ENCODE data around the gene MGLL.
A peak's percentile ranks its signal among the peaks of the same experiment; 100 is the strongest.

The MGLL gene

GRCh38 chr3:127652246-127652995, 169.9 kb downstream of the MGLL start:
- DNase-seq (ENCODE audit: low read depth): peak; percentile 19

- DNase-seq (ENCODE audit: low read depth): no peak
Measured at GRCh38 chr3:127651516-127652172, 170.7 kb downstream of the MGLL start.

GRCh38 chr3:127650236-127650635, 172.1 kb downstream of the MGLL start:
- DNase-seq (ENCODE audit: low read depth): no peak

GRCh38 chr3:127647845-127648204, 174.5 kb downstream of the MGLL start:
- no peak for DNase-seq (ENCODE audit: low read depth)

GRCh38 chr3:127647166-127647844, 175.0 kb downstream of the MGLL start:
- no peak for DNase-seq (ENCODE audit: low read depth)

GRCh38 chr3:127646501-127647046, 175.7 kb downstream of the MGLL start:
- no peak for DNase-seq (ENCODE audit: low read depth)

GRCh38 chr3:127645371-127646015, 176.8 kb downstream of the MGLL start:
- no peak for DNase-seq (ENCODE audit: low read depth)

- no peak for DNase-seq (ENCODE audit: low read depth)
Measured at GRCh38 chr3:127644641-127645370, 177.5 kb downstream of the MGLL start.

- no peak for DNase-seq (ENCODE audit: low read depth)
Measured at GRCh38 chr3:127640042-127640355, 182.3 kb downstream of the MGLL start.

GRCh38 chr3:127639173-127640041, 182.9 kb downstream of the MGLL start:
- no peak for DNase-seq (ENCODE audit: low read depth)
